Adrenal gland (tissue), 5 donors: Measurements from ENCODE around the gene LAMP1.

ENCODE experiments used
- POLR2A ChIP-seq, 2 donors: fragments of 450-650 bp; IDR thresholded peaks; one replicate each; pipeline ENCODE4 v1.6.1; 2017; ENCODE audit warnings: antibody characterized with exemption in 2 of 2, mild to moderate bottlenecking in 2 of 2, moderate library complexity in 1 of 2
- TF ChIP-seq, protein P1 (sequence below), 6 experiments: fragments of 450-650 bp in 4 of 6; fragments of 200-600 bp in 2 of 6; sonication (generic) in 1 of 6; IDR thresholded peaks; 1 replicate in 5 of 6; 2 replicates in 1 of 6; pipeline versions ENCODE4 v1.5.1 to v1.8.0; 2016 to 2021; ENCODE audit warnings: antibody characterized with exemption in 6 of 6, mild to moderate bottlenecking in 2 of 6, moderate library complexity in 1 of 6
- donor health status: DM: no; HTN: no; CAD: no.

DNA sequence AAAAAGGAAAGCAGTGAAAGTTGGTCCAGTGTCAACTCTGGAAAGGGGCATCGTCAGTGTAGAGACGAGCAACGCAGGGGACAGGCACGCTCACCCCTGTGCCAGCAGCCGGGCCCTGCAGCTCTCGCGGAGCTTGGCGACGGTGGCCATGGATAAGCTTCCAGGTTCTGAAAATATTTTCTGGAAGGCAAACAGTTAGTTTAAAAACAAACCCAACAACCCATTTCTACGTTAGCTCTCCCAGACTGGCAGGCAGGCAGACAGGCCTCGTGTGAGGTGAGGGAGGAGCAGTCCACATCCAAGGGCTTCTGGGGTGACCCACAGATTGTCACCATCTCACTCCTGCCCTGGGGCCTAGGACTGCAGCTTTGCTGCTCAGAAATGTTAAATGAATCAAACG is 27.4 kb downstream of the LAMP1 start:
- TF ChIP-seq, protein P1, sequence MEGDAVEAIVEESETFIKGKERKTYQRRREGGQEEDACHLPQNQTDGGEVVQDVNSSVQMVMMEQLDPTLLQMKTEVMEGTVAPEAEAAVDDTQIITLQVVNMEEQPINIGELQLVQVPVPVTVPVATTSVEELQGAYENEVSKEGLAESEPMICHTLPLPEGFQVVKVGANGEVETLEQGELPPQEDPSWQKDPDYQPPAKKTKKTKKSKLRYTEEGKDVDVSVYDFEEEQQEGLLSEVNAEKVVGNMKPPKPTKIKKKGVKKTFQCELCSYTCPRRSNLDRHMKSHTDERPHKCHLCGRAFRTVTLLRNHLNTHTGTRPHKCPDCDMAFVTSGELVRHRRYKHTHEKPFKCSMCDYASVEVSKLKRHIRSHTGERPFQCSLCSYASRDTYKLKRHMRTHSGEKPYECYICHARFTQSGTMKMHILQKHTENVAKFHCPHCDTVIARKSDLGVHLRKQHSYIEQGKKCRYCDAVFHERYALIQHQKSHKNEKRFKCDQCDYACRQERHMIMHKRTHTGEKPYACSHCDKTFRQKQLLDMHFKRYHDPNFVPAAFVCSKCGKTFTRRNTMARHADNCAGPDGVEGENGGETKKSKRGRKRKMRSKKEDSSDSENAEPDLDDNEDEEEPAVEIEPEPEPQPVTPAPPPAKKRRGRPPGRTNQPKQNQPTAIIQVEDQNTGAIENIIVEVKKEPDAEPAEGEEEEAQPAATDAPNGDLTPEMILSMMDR (IDR thresholded peaks at IDR 0.05): no peak
- TF ChIP-seq POLR2A (IDR thresholded peaks at IDR 0.05): no peak
